HepG2 (cell line): ENCODE measurements around the gene CREM. TPM values are rescaled to one million over a fixed set of nuclear protein-coding genes. Genes with fewer than 3 reads are reported as not detected.

Experiments
- ATAC-seq: fragments of 200-7000 bp; cut with Tn5 transposase; 3 replicates; pipeline ENCODE4 v1.9.1; 2020; ENCODE audit warnings: mild to moderate bottlenecking, moderate library complexity
- BruUV-seq: library from RNA; stranded (reverse); fragments of 400-500 nt; replicated peaks from 2 replicates; lab custom pipeline; 2021; lab: Mats Ljungman, UMichigan
- CTCF ChIA-PET: fragments of 300-600 bp; formaldehyde crosslinking; extraction: SDS; loops from one replicate; lab custom pipeline; 2021; ENCODE audit warnings: low total read pairs, inconsistent platforms, low intra/inter-chr PET ratio; lab: Yijun Ruan, JAX
- POLR2A ChIA-PET: fragments of 350-600 bp; sonication (Branson Sonifier 250); formaldehyde crosslinking; loops from one replicate; lab custom pipeline; 2020; ENCODE audit warnings: antibody characterized with exemption, inconsistent platforms; lab: Yijun Ruan, JAX
- DNase-seq: peaks from one replicate; pipeline ENCODE4 v3.0.0-alpha.2; 2015; ENCODE audit warnings: low spot score
- FAIRE-seq: peaks from 3 replicates; lab custom pipeline; 2011; peaks lifted over from hg19 to GRCh38; lab: Jason Lieb, UNC
- H2AFZ ChIP-seq: one replicate; pipeline ENCODE4 v1.6.1; 2011; ENCODE audit warnings: low read length, inconsistent platforms
- H3K27ac ChIP-seq: fragments of 300-600 bp; 3 replicates; pipeline ENCODE4 v1.8.0; 2011; ENCODE audit warnings: mixed run types, mild to moderate bottlenecking, mixed read lengths, low read length, inconsistent platforms; ENCODE audit not compliant: insufficient read depth; ENCODE audit errors: extremely low read length
- H3K27me3 ChIP-seq, 2 experiments: fragments of 200-600 bp in 1 of 2; 2 replicates in 1 of 2; 3 replicates in 1 of 2; pipeline versions ENCODE4 v1.6.0 to v1.8.0; 2011; ENCODE audit warnings: low read length in 2 of 2, mild to moderate bottlenecking in 2 of 2, moderate library complexity in 2 of 2, inconsistent platforms in 1 of 2; ENCODE audit not compliant: insufficient read depth in 2 of 2, control insufficient read depth in 1 of 2
- H3K36me3 ChIP-seq, 2 experiments: fragments of 200-600 bp in 1 of 2; replicated peaks in 1 of 2; 2 replicates in 1 of 2; 3 replicates in 1 of 2; pipeline versions ENCODE4 v1.5.1 to v1.8.0; 2011; ENCODE audit warnings: low read length in 2 of 2, inconsistent platforms in 1 of 2; ENCODE audit not compliant: insufficient read depth in 2 of 2, control insufficient read depth in 1 of 2
- H3K4me1 ChIP-seq: 2 replicates; pipeline ENCODE4 v1.5.1; 2012; ENCODE audit warnings: low read length, inconsistent platforms; ENCODE audit not compliant: insufficient read depth
- H3K4me2 ChIP-seq: 2 replicates; pipeline ENCODE4 v1.6.0; 2011; ENCODE audit warnings: low read depth, low read length, inconsistent platforms
- H3K4me3 ChIP-seq, 3 experiments: fragments of 200-600 bp in 1 of 3; sonication (generic), shearing (Covaris generic) in 1 of 3; replicated peaks in 1 of 3; 2 replicates each; pipeline ENCODE4 v1.5.1; 2011 to 2016; ENCODE audit warnings: low read length in 3 of 3, inconsistent platforms in 2 of 3, low read depth in 2 of 3, mild to moderate bottlenecking in 2 of 3, control low read depth in 1 of 3, mixed read lengths in 1 of 3; ENCODE audit not compliant: insufficient read depth in 1 of 3
- H3K79me2 ChIP-seq: one replicate; pipeline ENCODE4 v1.6.1; 2011; ENCODE audit warnings: low read length, inconsistent platforms; ENCODE audit not compliant: insufficient read depth
- H3K9ac ChIP-seq: 2 replicates; pipeline ENCODE4 v1.6.0; 2011; ENCODE audit warnings: mild to moderate bottlenecking, low read depth, low read length, inconsistent platforms; ENCODE audit not compliant: insufficient read depth
- H3K9me3 ChIP-seq: 2 replicates; pipeline ENCODE4 v1.5.1; 2012; ENCODE audit warnings: mild to moderate bottlenecking, low read length
- H4K20me1 ChIP-seq: 2 replicates; pipeline ENCODE4 v1.6.0; 2011; ENCODE audit warnings: inconsistent platforms, mild to moderate bottlenecking, low read length, moderate library complexity; ENCODE audit not compliant: insufficient read depth
- FOSL2 ChIP-seq: sonication (generic); formaldehyde crosslinking; IDR thresholded peaks from 2 replicates; pipeline ENCODE4 v1.4.0; 2020; ENCODE audit warnings: missing genetic modification reagents
- HDAC1 ChIP-seq: sonication (generic); formaldehyde crosslinking; IDR thresholded peaks from 2 replicates; pipeline ENCODE4 v1.5.1; 2020; ENCODE audit warnings: mild to moderate bottlenecking, missing genetic modification reagents
- MAZ ChIP-seq, 2 experiments: sonication (generic) in 1 of 2; formaldehyde crosslinking in 1 of 2; IDR thresholded peaks; 2 replicates each; pipeline versions ENCODE4 v1.5.0 to v1.6.1; 2012 to 2020; ENCODE audit warnings: low read depth in 2 of 2, mild to moderate bottlenecking in 2 of 2, borderline replicate concordance in 1 of 2, improper control_type of control experiment in 1 of 2, low read length in 1 of 2, missing genetic modification reagents in 1 of 2, moderate library complexity in 1 of 2
- POLR2G ChIP-seq: fragments of 200-400 bp; formaldehyde crosslinking; IDR thresholded peaks from 2 replicates; pipeline ENCODE4 v1.6.1; 2018; ENCODE audit warnings: mild to moderate bottlenecking, low read depth, low read length, moderate library complexity
- RARA ChIP-seq: IDR thresholded peaks from 2 replicates; pipeline ENCODE4 v1.6.1; 2016; ENCODE audit warnings: missing genetic modification reagents, missing compliant biosample characterization
- SOX5 ChIP-seq: IDR thresholded peaks from 2 replicates; pipeline ENCODE4 v1.6.1; 2016; ENCODE audit warnings: borderline replicate concordance
- YEATS2 ChIP-seq: sonication (generic); formaldehyde crosslinking; IDR thresholded peaks from 2 replicates; pipeline ENCODE4 v1.4.0; 2020; ENCODE audit warnings: missing genetic modification reagents, borderline replicate concordance
- ZNF263 ChIP-seq: sonication (generic); formaldehyde crosslinking; IDR thresholded peaks from 2 replicates; pipeline ENCODE4 v1.4.0; 2020; ENCODE audit warnings: missing genetic modification reagents
- ZNF274 ChIP-seq: sonication (generic); formaldehyde crosslinking; IDR thresholded peaks from 2 replicates; pipeline ENCODE4 v1.5.1; 2020; ENCODE audit warnings: mild to moderate bottlenecking, missing genetic modification reagents
- ZNF292 ChIP-seq: sonication (generic); formaldehyde crosslinking; IDR thresholded peaks from 2 replicates; pipeline ENCODE4 v1.8.1; 2022; ENCODE audit warnings: mild to moderate bottlenecking, low read depth, missing genetic modification reagents, borderline replicate concordance
- ZNF720 ChIP-seq: sonication (generic); formaldehyde crosslinking; IDR thresholded peaks from 2 replicates; pipeline ENCODE4 v1.4.0; 2020; ENCODE audit warnings: missing genetic modification reagents
- ZNF75D ChIP-seq: sonication (generic); formaldehyde crosslinking; IDR thresholded peaks from 2 replicates; pipeline ENCODE4 v1.8.1; 2023; ENCODE audit warnings: missing genetic modification reagents, mild to moderate bottlenecking, borderline replicate concordance
- WGBS: methylation state at CpG from one replicate; pipeline ENCODE4 v1.1.6; 2017; ENCODE audit warnings: low lambda C conversion rate; 5-methylcytosine and 5-hydroxymethylcytosine counted together
- in situ Hi-C: cut with HindIII; loops from 2 replicates; pipeline ENCODE4 v1.10.0; 2017; ENCODE audit warnings: low pct_unique_long_range_greater_than_20kb; ENCODE audit not compliant: extremely low pct_ligation_motif_present
- intact Hi-C: fragments of 100-400 bp; cut with micrococcal nuclease; formaldehyde crosslinking; loops from one replicate; pipeline ENCODE4 v1.10.0; 2022; ENCODE audit not compliant: unreplicated experiment
- polyA plus RNA-seq, 8 experiments: library from polyadenylated mRNA; depleted of rRNA in 3 of 8; stranded (reverse) in 7 of 8; unstranded in 1 of 8; fragments of >200 nt; fragmentation: Illumina TruSeq in 4 of 8; extraction: Trizol in 4 of 8; gene quantifications; 2 replicates each; pipeline versions ENCODE4 v1.2.1 to v1.2.3, GENCODE V29; 2011 to 2016; ENCODE audit warnings: low read depth in 4 of 8, missing spikeins in 1 of 8, mixed read lengths in 1 of 8; ENCODE audit not compliant: insufficient read depth in 1 of 8
- total RNA-seq, 5 experiments: library from RNA; depleted of rRNA; stranded (reverse); fragments of >200 nt; fragmentation: Illumina TruSeq; extraction: Trizol; gene quantifications; 2 replicates each; pipeline ENCODE4 v1.2.3, GENCODE V29; 2016; ENCODE audit warnings: low read depth in 1 of 5
- TF ChIP-seq, protein P1 (sequence below): sonication (generic); formaldehyde crosslinking; conservative IDR thresholded peaks from 2 replicates; pipeline ENCODE4 v1.8.0; 2022; ENCODE audit warnings: mild to moderate bottlenecking, moderate library complexity, missing genetic modification reagents
- TF ChIP-seq, protein P2 (sequence below): sonication (generic); formaldehyde crosslinking; IDR thresholded peaks from 2 replicates; pipeline ENCODE4 v1.4.0; 2020; ENCODE audit warnings: mild to moderate bottlenecking, missing genetic modification reagents
- TF ChIP-seq, protein P3 (sequence below): sonication (generic); formaldehyde crosslinking; IDR thresholded peaks from 2 replicates; pipeline ENCODE4 v1.5.0; 2020; ENCODE audit warnings: mild to moderate bottlenecking, missing genetic modification reagents, borderline replicate concordance

The CREM gene
- total and polyA plus RNA-seq, 2 of the 13 experiments (the other 11 are each of a cell fraction or from before 2014, with no cell fraction given): 21.3 to 25.4 TPM

DNA sequence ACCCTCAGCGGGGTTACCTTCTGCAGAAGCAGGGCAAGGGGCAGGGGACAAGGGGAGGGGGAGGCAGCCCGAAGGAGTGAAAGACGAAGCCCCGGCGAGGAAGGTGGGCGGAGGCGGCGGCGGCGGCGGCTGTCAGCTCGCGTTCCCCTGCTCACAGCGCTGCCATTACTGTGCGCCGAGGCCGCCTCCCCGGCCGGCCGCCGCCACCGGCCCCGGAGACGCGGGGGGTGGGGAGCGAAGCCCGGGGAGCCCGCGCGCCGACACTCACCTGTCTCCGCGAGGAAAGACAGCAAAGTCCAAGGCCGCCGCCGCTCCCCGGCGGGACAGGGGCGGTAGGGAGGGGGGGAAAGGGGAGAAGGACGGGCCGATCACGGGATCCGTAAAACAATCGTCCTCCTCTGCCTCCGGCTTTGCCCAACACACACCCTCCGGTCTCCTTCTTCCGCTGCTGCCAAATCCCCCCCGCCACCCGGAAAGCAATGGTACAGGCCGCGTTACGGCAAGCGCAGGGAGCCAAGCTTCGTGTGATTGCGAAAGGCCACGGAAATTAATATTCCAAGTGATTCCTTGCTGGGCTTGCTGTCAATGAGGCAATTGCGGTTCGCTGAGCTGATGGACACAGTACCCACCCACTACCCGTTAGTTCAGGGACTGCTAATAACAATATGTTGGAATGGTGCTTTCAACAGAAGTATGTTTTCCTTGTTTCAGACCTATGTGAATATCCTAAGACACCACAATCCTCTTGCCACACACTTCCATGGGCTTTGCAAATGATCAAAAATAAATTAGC lies 36.3 kb upstream of the CREM start, which contains the start of gene CUL2:
CUL2 (minus strand) TSS at position 180 of the 793 bp plus-strand sequence. CDS start 19,024 bp downstream, outside the sequence.
- Histone ChIP-seq H3K27ac (peak within 1 kb of the TSS; percentile 95), H3K36me3 (no peaks in the 10 kb centered on the region), H3K79me2 (peaks cover 43% of the 10 kb centered on the region), H3K9me3 (peaks cover 5% of the 10 kb centered on the region), H3K27me3 (no peaks in the 10 kb centered on the region), H2AFZ (peak within 1 kb of the TSS; percentile 97), H3K9ac (peak within 1 kb of the TSS; percentile 93), H4K20me1 (0 out of 2 replicates have a peak, but pooled peaks cover 2% of the 10 kb centered on the region), H3K4me3 (peak within 1 kb of the TSS; percentile 69 to 97 (median 80)), H3K4me1 (peaks cover 50% of the 10 kb centered on the region), H3K4me2 (peak within 1 kb of the TSS; percentile 87)
- WGBS: 2% methylated on average over 9 of the region's 59 CpGs
- peak; percentile 88 for DNase-seq
- CTCF ChIA-PET: no interaction called here
- in situ Hi-C loops (no loop called here), intact Hi-C loops (no loop called here)
- ATAC-seq: peak; percentile 97
- peak; percentile 57 for FAIRE-seq
- no TSS peak for BruUV-seq
- POLR2A ChIA-PET: interaction anchor here (2.1 kb wide), 1 partner anchor 36 kb away, joined by 10 read pairs; the partner anchor contains the start of gene CREM
- TF ChIP-seq POLR2G (peak; percentile 56), ZNF720 (0 out of 2 replicates have a peak, but pooled peaks have one; percentile 57), MAZ (IDR thresholded peaks at IDR 0.05; ENCODE audit: borderline replicate concordance, low read depth, low read length) (peak; percentile 63), MAZ (CRISPR knock-in tag; IDR thresholded peaks at IDR 0.05; ENCODE audit: low read depth) (no peak; the same call in 1 of the 2 replicates), ZNF274 (no peak), ZNF292 (CRISPR knock-in tag) (0 out of 2 replicates have a peak, but pooled peaks have one; percentile 48), SOX5 (CRISPR knock-in tag) (peak; percentile 42; the same call in 1 of the 2 replicates), ZNF263 (CRISPR knock-in tag) (peak; percentile 54; the same call in 1 of the 2 replicates), FOSL2 (CRISPR knock-in tag) (peak; percentile 64), ZNF75D (no peak), RARA (CRISPR knock-in tag) (peak; percentile 46), HDAC1 (CRISPR knock-in tag) (peak; percentile 72), YEATS2 (CRISPR knock-in tag) (peak; percentile 89)
- TF ChIP-seq, protein P1, sequence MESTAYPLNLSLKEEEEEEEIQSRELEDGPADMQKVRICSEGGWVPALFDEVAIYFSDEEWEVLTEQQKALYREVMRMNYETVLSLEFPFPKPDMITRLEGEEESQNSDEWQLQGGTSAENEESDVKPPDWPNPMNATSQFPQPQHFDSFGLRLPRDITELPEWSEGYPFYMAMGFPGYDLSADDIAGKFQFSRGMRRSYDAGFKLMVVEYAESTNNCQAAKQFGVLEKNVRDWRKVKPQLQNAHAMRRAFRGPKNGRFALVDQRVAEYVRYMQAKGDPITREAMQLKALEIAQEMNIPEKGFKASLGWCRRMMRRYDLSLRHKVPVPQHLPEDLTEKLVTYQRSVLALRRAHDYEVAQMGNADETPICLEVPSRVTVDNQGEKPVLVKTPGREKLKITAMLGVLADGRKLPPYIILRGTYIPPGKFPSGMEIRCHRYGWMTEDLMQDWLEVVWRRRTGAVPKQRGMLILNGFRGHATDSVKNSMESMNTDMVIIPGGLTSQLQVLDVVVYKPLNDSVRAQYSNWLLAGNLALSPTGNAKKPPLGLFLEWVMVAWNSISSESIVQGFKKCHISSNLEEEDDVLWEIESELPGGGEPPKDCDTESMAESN (CRISPR knock-in tag): 0 out of 2 replicates have a peak, but pooled peaks have one; percentile 22
- TF ChIP-seq, protein P2, sequence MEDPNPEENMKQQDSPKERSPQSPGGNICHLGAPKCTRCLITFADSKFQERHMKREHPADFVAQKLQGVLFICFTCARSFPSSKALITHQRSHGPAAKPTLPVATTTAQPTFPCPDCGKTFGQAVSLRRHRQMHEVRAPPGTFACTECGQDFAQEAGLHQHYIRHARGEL (CRISPR knock-in tag): no peak
- TF ChIP-seq, protein P3, sequence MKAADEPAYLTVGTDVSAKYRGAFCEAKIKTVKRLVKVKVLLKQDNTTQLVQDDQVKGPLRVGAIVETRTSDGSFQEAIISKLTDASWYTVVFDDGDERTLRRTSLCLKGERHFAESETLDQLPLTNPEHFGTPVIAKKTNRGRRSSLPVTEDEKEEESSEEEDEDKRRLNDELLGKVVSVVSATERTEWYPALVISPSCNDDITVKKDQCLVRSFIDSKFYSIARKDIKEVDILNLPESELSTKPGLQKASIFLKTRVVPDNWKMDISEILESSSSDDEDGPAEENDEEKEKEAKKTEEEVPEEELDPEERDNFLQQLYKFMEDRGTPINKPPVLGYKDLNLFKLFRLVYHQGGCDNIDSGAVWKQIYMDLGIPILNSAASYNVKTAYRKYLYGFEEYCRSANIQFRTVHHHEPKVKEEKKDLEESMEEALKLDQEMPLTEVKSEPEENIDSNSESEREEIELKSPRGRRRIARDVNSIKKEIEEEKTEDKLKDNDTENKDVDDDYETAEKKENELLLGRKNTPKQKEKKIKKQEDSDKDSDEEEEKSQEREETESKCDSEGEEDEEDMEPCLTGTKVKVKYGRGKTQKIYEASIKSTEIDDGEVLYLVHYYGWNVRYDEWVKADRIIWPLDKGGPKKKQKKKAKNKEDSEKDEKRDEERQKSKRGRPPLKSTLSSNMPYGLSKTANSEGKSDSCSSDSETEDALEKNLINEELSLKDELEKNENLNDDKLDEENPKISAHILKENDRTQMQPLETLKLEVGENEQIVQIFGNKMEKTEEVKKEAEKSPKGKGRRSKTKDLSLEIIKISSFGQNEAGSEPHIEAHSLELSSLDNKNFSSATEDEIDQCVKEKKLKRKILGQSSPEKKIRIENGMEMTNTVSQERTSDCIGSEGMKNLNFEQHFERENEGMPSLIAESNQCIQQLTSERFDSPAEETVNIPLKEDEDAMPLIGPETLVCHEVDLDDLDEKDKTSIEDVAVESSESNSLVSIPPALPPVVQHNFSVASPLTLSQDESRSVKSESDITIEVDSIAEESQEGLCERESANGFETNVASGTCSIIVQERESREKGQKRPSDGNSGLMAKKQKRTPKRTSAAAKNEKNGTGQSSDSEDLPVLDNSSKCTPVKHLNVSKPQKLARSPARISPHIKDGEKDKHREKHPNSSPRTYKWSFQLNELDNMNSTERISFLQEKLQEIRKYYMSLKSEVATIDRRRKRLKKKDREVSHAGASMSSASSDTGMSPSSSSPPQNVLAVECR (CRISPR knock-in tag): peak; percentile 70
